Measurements from ENCODE around the gene TMEM129.

GRCh38 chr4:1685235-1686150 lies 35.6 kb downstream of the TMEM129 start:
- TF ChIP-seq POLR2A (IDR thresholded peaks at IDR 0.05; ENCODE audit: extremely low read depth, insufficient read length) (no peak), CTCF (IDR thresholded peaks at IDR 0.05; ENCODE audit: low read depth, low read length) (no peak), MYC (IDR thresholded peaks at IDR 0.05; ENCODE audit: low read depth, low read length) (no peak), MAX (IDR thresholded peaks at IDR 0.05; ENCODE audit: low read depth, low read length) (no peak)

Measured in NB4 (cell line).